ENCODE data around the gene CEP85L. TPM values are rescaled to one million over a fixed set of nuclear protein-coding genes. Genes with fewer than 3 reads are reported as not detected.
"Not testable (repeated sequence)": the region's sequence is repeated elsewhere in the genome, so short reads cannot be mapped to it uniquely, and the experiment has no call there.

CEP85L gene
- total RNA-seq, 8 experiments from 2014 or later, result 8.3 to 27.8 (median 12.7) TPM

- H3K4me3 ChIP-seq; in situ Hi-C loops (cut with MboI; ENCODE audit: low pct_unique_long_range_greater_than_20kb in 2 of 9, low sequenced_read_pairs in 9 of 9, unreplicated experiment in 9 of 9); H3K4me1 ChIP-seq (replicated peaks in 1 of 2); H3K27ac ChIP-seq; ATAC-seq (replicated peaks in 6 of 8): not testable (repeated sequence)
- 13 to 80% (median 46%) methylated on average over 1 to 3 of the region's 5 CpGs; no CpG with 5 or more reads in 6 of the 10 experiments for WGBS, 10 experiments
Observed at GRCh38 chr6:118421312-118421711, 230.1 kb downstream of the CEP85L start.

GRCh38 chr6:118419448-118420394, 231.7 kb downstream of the CEP85L start:
- H3K4me3 ChIP-seq, result no peak overlapping the region
- in situ Hi-C loops (cut with MboI; ENCODE audit: low pct_unique_long_range_greater_than_20kb in 2 of 9, low sequenced_read_pairs in 9 of 9, unreplicated experiment in 9 of 9), result no loop called here
- no peak for ATAC-seq (replicated peaks in 6 of 8)
- no peak overlapping the region for H3K27ac ChIP-seq
- H3K4me1 ChIP-seq (replicated peaks in 1 of 2), result no peaks in the 10 kb centered on the region

Other genes starting within 250 kb of the CEP85L start
- 10 to 100 TPM in 1 of 8 experiments, 1 to 10 TPM in 2, under 1 TPM in 5; 0.21 to 12.6 (median 0.59) TPM for gene PLN, start 103.3 kb downstream of the CEP85L start, total RNA-seq
- gene ASF1A, start 242.6 kb upstream of the CEP85L start, total RNA-seq, result 10 to 100 TPM; 18.1 to 39.6 (median 25.2) TPM